HCT116 (cell line): ENCODE measurements around the gene SLC35A1. TPM values are rescaled to one million over a fixed set of nuclear protein-coding genes. Genes with fewer than 3 reads are reported as not detected.

Experiments used
- ATAC-seq: fragments of 200-7000 bp; cut with Tn5 transposase; 2 replicates; pipeline ENCODE4 v1.9.1; 2020; ENCODE audit warnings: mild to moderate bottlenecking, moderate library complexity
- BruUV-seq: library from RNA; stranded (reverse); fragments of 400-500 nt; replicated peaks from 2 replicates; lab custom pipeline; 2021; lab: Mats Ljungman, UMichigan
- CTCF ChIA-PET: fragments of 300-600 bp; sonication (Branson Sonifier 250); formaldehyde crosslinking; loops from one replicate; lab custom pipeline; 2021; ENCODE audit warnings: antibody characterized with exemption; lab: Charles Lee
- POLR2A ChIA-PET: fragments of 300-600, 350-600 bp; sonication (Branson Sonifier 250); formaldehyde crosslinking; loops from one replicate; lab custom pipeline; 2021; ENCODE audit warnings: antibody characterized with exemption; lab: Charles Lee
- RAD21 ChIA-PET, 2 experiments: fragments of 300-600 bp; sonication (Branson Sonifier 250); formaldehyde crosslinking; loops; one replicate each; lab custom pipeline; 2023; ENCODE audit warnings: low total read pairs in 2 of 2; ENCODE audit not compliant: uncharacterized antibody in 2 of 2, unreplicated experiment in 2 of 2, low non-redundant PET in 1 of 2; lab: Charles Lee
- DNase-seq: peaks from one replicate; pipeline ENCODE4 v3.0.0-alpha.2; 2010; ENCODE audit warnings: low read depth, low spot score
- H2AFZ ChIP-seq: fragments of 200-600 bp; shearing (Covaris generic), sonication (generic); 2 replicates; pipeline ENCODE4 v1.6.1; 2017; ENCODE audit warnings: low read depth, mixed run types, mixed read lengths, antibody characterized with exemption, low read length; ENCODE audit not compliant: poor library complexity, severe bottlenecking
- H3K27ac ChIP-seq: 2 replicates; pipeline ENCODE4 v1.5.1; 2012; ENCODE audit warnings: low read depth, low read length
- H3K27me3 ChIP-seq: fragments of 200-600 bp; sonication (generic); 2 replicates; pipeline ENCODE4 v1.6.1; 2016; ENCODE audit warnings: mixed run types, low read length, mixed read lengths; ENCODE audit not compliant: insufficient read depth
- H3K36me3 ChIP-seq, 2 experiments: fragments of 200-500 bp in 1 of 2; fragments of 200-600 bp in 1 of 2; sonication (Bioruptor generic) in 1 of 2; sonication (generic) in 1 of 2; 2 replicates each; pipeline versions ENCODE4 v1.5.1 to v1.6.1; 2014 to 2016; ENCODE audit warnings: low read length in 2 of 2, inconsistent platforms in 1 of 2, mixed read lengths in 1 of 2, mixed run types in 1 of 2; ENCODE audit not compliant: insufficient read depth in 2 of 2, control insufficient read depth in 1 of 2
- H3K4me1 ChIP-seq, 2 experiments: fragments of 200-600 bp in 1 of 2; sonication (generic) in 1 of 2; 2 replicates each; pipeline versions ENCODE4 v1.5.1 to v1.6.1; 2012 to 2017; ENCODE audit warnings: low read length in 2 of 2, inconsistent platforms in 1 of 2, mild to moderate bottlenecking in 1 of 2, mixed read lengths in 1 of 2, mixed run types in 1 of 2, moderate library complexity in 1 of 2; ENCODE audit not compliant: insufficient read depth in 2 of 2, control insufficient read depth in 1 of 2
- H3K4me2 ChIP-seq: fragments of 200-600 bp; sonication (generic); 2 replicates; pipeline ENCODE4 v1.6.1; 2017; ENCODE audit warnings: mixed run types, low read length, mixed read lengths
- H3K4me3 ChIP-seq, 2 experiments: fragments of 200-600 bp in 1 of 2; sonication (generic) in 1 of 2; replicated peaks in 1 of 2; 2 replicates each; pipeline ENCODE4 v1.5.1; 2011 to 2016; ENCODE audit warnings: low read length in 2 of 2, control low read depth in 1 of 2, low read depth in 1 of 2, mild to moderate bottlenecking in 1 of 2, mixed read lengths in 1 of 2, mixed run types in 1 of 2
- H3K79me2 ChIP-seq: fragments of 200-600 bp; sonication (generic); 2 replicates; pipeline ENCODE4 v1.6.1; 2017; ENCODE audit warnings: mild to moderate bottlenecking, mixed run types, low read length, moderate library complexity, mixed read lengths; ENCODE audit not compliant: insufficient read depth
- H3K9ac ChIP-seq: fragments of 200-600 bp; sonication (generic); 2 replicates; pipeline ENCODE4 v1.6.1; 2016; ENCODE audit warnings: low read length, mixed read lengths
- H3K9me2 ChIP-seq: fragments of 200-600 bp; sonication (generic), shearing (Covaris generic); 2 replicates; pipeline ENCODE4 v1.6.1; 2017; ENCODE audit warnings: mixed run types, mild to moderate bottlenecking, moderate library complexity; ENCODE audit not compliant: insufficient read depth
- H3K9me3 ChIP-seq, 2 experiments: fragments of 200-500 bp in 1 of 2; fragments of 200-600 bp in 1 of 2; sonication (Bioruptor generic) in 1 of 2; sonication (generic) in 1 of 2; 2 replicates each; pipeline ENCODE4 v1.6.1; 2014 to 2017; ENCODE audit warnings: low read length in 2 of 2, mixed read lengths in 2 of 2, inconsistent platforms in 1 of 2, low read depth in 1 of 2, mild to moderate bottlenecking in 1 of 2, mixed run types in 1 of 2, moderate library complexity in 1 of 2; ENCODE audit not compliant: control insufficient read depth in 1 of 2, insufficient read depth in 1 of 2
- H4K20me1 ChIP-seq: fragments of 200-600 bp; sonication (generic), shearing (Covaris generic); 2 replicates; pipeline ENCODE4 v1.6.1; 2017; ENCODE audit warnings: mixed run types, mild to moderate bottlenecking, moderate library complexity; ENCODE audit not compliant: insufficient read depth
- ZNF274 ChIP-seq: fragments of 200-500 bp; sonication (Bioruptor generic); IDR thresholded peaks from 2 replicates; pipeline ENCODE4 v1.6.1; 2014; ENCODE audit warnings: mild to moderate bottlenecking, low read depth, low read length, inconsistent platforms
- intact Hi-C: fragments of 100-400 bp; cut with micrococcal nuclease; formaldehyde crosslinking; loops from 2 replicates; pipeline ENCODE4 v1.10.0; 2022
- total RNA-seq: library from RNA; stranded (reverse); gene quantifications from one replicate; pipeline ENCODE4 v1.2.1, GENCODE V29; 2021; ENCODE audit not compliant: unreplicated experiment

Gene SLC35A1
- total RNA-seq, 1 experiment from 2014 or later, result 29.1 TPM

DNA sequence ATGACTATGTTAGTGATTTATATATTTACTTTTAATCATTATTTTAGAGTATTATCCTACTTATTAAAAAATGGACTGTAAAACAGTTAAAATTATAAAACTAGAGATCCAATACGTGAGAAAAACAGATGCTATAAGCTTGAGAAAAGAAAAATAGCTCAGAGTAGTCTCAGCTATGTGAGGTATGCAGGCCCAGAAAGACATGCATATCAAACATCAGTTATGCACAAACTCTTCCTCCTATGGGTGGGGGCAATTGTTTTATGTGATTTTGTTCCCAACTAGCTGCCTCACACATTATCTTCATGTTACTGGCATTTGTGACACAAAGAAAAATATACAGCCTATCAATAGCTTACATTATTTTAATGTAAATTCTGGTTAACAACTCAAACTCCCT lies 88.2 kb downstream of the SLC35A1 start:
- H2AFZ ChIP-seq, result no peak overlapping the region
- ATAC-seq (no peak), DNase-seq (no peak)
- intact Hi-C loops, result no loop called here
- peaks cover 6% of the 10 kb centered on the region for H3K79me2 ChIP-seq
- POLR2A ChIA-PET, result no interaction called here
- no peak overlapping the region for H3K4me2 ChIP-seq
- CTCF ChIA-PET, result no interaction called here
- peaks cover 4% of the 10 kb centered on the region; the same call in 1 of the 2 replicates for H4K20me1 ChIP-seq
- H3K9ac ChIP-seq, result no peak overlapping the region
- TF ChIP-seq ZNF274, result no peak
- RAD21 ChIA-PET, result no interaction called here
- no peak overlapping the region for H3K4me3 ChIP-seq
- H3K27me3 ChIP-seq, result no peaks in the 10 kb centered on the region
- no peaks in the 10 kb centered on the region for H3K4me1 ChIP-seq
- H3K27ac ChIP-seq, result no peak overlapping the region
- BruUV-seq, result no TSS peak
- H3K9me2 ChIP-seq, result no peaks in the 10 kb centered on the region
- H3K9me3 ChIP-seq, result no peaks in the 10 kb centered on the region
- H3K36me3 ChIP-seq, result peaks cover 0 to 17% of the 10 kb centered on the region in 2 experiments; a peak in 2 of 4 replicates

Other genes starting within 250 kb of the SLC35A1 start
- 8.0 TPM for gene SMIM8, start 150.4 kb upstream of the SLC35A1 start, total RNA-seq
- not detected for gene GJB7, start 143.7 kb upstream of the SLC35A1 start, total RNA-seq
- gene C6orf163, start 128.2 kb upstream of the SLC35A1 start, total RNA-seq, result 1.5 TPM
- 0.54 TPM for gene CFAP206, start 65.0 kb upstream of the SLC35A1 start, total RNA-seq
- gene RARS2, start 117.0 kb downstream of the SLC35A1 start, total RNA-seq, result 34.8 TPM
- 34.2 TPM for gene ORC3, start 117.2 kb downstream of the SLC35A1 start, total RNA-seq
- gene AKIRIN2, start 229.3 kb downstream of the SLC35A1 start, total RNA-seq, result 54.8 TPM